Lung (tissue), 12 donors: ENCODE measurements around the gene CCDC57. TPM values are rescaled to one million over a fixed set of nuclear protein-coding genes. Genes with fewer than 3 reads are reported as not detected.

Source experiments
- ATAC-seq: fragments of 200-7000 bp; cut with Tn5 transposase; one replicate; pipeline ENCODE4 v1.9.1; 2020; ENCODE audit warnings: moderate number of reproducible peaks; ENCODE audit not compliant: insufficient read depth, low FRiP score
- DNase-seq, 3 donors: peaks; one replicate each; pipeline ENCODE4 v3.0.0-alpha.2; 2013 to 2017
- H3K27ac ChIP-seq, 2 donors: one replicate each; pipeline ENCODE4 v1.5.1; 2013; ENCODE audit warnings: mild to moderate bottlenecking in 2 of 2, moderate library complexity in 2 of 2, control low read depth in 1 of 2, inconsistent platforms in 1 of 2, low read depth in 1 of 2, low read length in 1 of 2
- H3K27me3 ChIP-seq, 3 donors: one replicate each; pipeline ENCODE4 v1.5.1; 2013; ENCODE audit warnings: low read length in 2 of 3; ENCODE audit not compliant: control insufficient read depth in 3 of 3, insufficient read depth in 3 of 3
- H3K36me3 ChIP-seq, 4 donors: one replicate each; pipeline ENCODE4 v1.5.1; 2013; ENCODE audit warnings: low read length in 4 of 4, mild to moderate bottlenecking in 1 of 4, moderate library complexity in 1 of 4; ENCODE audit not compliant: control insufficient read depth in 4 of 4, insufficient read depth in 4 of 4
- H3K4me1 ChIP-seq, 5 donors: one replicate each; pipeline ENCODE4 v1.5.1; 2013; ENCODE audit warnings: low read length in 5 of 5, mild to moderate bottlenecking in 2 of 5, moderate library complexity in 1 of 5; ENCODE audit not compliant: control insufficient read depth in 5 of 5, insufficient read depth in 5 of 5
- H3K4me3 ChIP-seq: one replicate; pipeline ENCODE4 v1.5.1; 2013; ENCODE audit warnings: mild to moderate bottlenecking, control low read depth, moderate library complexity
- H3K9ac ChIP-seq, 2 donors: one replicate each; pipeline ENCODE4 v1.5.1; 2013; ENCODE audit warnings: low read length in 2 of 2, control low read depth in 1 of 2; ENCODE audit not compliant: insufficient read depth in 1 of 2
- H3K9me3 ChIP-seq, 4 donors: one replicate each; pipeline ENCODE4 v1.5.1; 2013; ENCODE audit warnings: low read length in 3 of 4, mild to moderate bottlenecking in 1 of 4, moderate library complexity in 1 of 4; ENCODE audit not compliant: control insufficient read depth in 4 of 4, insufficient read depth in 3 of 4
- CTCF ChIP-seq: IDR thresholded peaks from 2 replicates; pipeline ENCODE4 v1.5.1; 2012; ENCODE audit warnings: mild to moderate bottlenecking; ENCODE audit errors: control extremely low read depth, extremely low read depth
- WGBS, 2 donors: extraction: QIAGEN DNeasy Blood & Tissue Kit; methylation state at CpG; one replicate each; pipeline ENCODE4 v1.1.7; 2013; 5-methylcytosine and 5-hydroxymethylcytosine counted together
- polyA plus RNA-seq, 2 donors: library from polyadenylated mRNA; stranded (reverse); fragments of 200-250 nt; gene quantifications; one replicate each; pipeline ENCODE4 v1.2.1, GENCODE V29; 2013
- total RNA-seq, 2 donors: library from RNA; depleted of rRNA in 1 of 2; stranded (reverse); fragments of >200 nt in 1 of 2; gene quantifications; one replicate each; pipeline ENCODE4 v1.2.1, GENCODE V29; 2014 to 2021
- donor health status: control.
- donor health status: control.
- donor health status: Bipolar disorder and iron deficiency.
- donor health status: healthy.
- donor health status: DM: yes; HTN: yes; CAD: no.

Gene CCDC57
- total and polyA plus RNA-seq, 4 donors = 33.2 to 128 (median 74.9) TPM

DNA sequence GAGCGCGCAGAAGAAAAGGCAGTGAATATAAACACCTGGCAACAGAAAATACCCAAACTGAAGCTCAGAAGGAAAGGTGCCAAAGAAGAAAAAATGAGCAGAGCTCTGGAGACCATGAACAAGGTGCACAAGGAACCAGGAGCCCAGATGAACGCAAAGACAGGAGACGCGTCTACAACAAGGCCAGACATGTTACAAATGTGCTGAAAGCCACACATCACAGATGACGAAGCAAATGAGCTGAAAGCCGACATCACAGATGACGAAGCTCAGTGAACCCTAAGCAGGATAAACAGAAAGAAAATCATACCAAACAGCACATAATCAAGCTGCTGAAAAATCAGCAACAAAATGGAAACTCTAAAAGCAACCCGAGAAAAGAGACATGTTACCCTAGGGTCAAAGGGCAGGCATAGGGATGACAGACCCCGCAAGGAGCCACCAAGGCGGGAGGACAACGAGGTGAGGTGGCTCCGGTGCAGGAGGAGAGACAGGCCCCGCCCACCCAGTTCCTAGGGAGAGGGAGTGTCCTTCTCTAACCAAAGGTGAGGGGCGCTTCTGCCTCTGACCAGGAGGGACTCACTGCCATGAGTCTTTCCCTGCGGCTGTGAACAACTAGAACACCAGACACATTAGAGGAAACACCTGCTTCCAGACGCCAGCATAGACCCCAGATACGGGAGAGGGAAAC lies 39.1 kb downstream of the CCDC57 start:
- Histone ChIP-seq H3K4me3 (no peak overlapping the region), H3K9ac (no peak overlapping the region), H3K4me1 (no peaks in the 10 kb centered on the region), H3K9me3 (no peaks in the 10 kb centered on the region), H3K27me3 (no peaks in the 10 kb centered on the region), H3K36me3 (peaks cover 5 to 24% (median 21%) of the 10 kb centered on the region in 4 donors), H3K27ac (no peak overlapping the region)
- TF ChIP-seq CTCF = no peak
- WGBS, 2 donors = 87 to 88% methylated on average over 18 of the region's 18 CpGs
- no peak for ATAC-seq
- no peak for DNase-seq

GRCh38 chr17:82172486-82173160 lies 40.0 kb downstream of the CCDC57 start:
- DNase-seq = no peak
- Histone ChIP-seq H3K4me1 (no peaks in the 10 kb centered on the region), H3K9me3 (no peaks in the 10 kb centered on the region), H3K27ac (no peak overlapping the region), H3K9ac (no peak overlapping the region), H3K36me3 (peaks cover 5 to 21% (median 19%) of the 10 kb centered on the region in 4 donors), H3K27me3 (no peaks in the 10 kb centered on the region), H3K4me3 (no peak overlapping the region)
- 88 to 94% methylated on average over 18 of the region's 18 CpGs for WGBS, 2 donors
- no peak for TF ChIP-seq CTCF
- ATAC-seq = no peak

DNA sequence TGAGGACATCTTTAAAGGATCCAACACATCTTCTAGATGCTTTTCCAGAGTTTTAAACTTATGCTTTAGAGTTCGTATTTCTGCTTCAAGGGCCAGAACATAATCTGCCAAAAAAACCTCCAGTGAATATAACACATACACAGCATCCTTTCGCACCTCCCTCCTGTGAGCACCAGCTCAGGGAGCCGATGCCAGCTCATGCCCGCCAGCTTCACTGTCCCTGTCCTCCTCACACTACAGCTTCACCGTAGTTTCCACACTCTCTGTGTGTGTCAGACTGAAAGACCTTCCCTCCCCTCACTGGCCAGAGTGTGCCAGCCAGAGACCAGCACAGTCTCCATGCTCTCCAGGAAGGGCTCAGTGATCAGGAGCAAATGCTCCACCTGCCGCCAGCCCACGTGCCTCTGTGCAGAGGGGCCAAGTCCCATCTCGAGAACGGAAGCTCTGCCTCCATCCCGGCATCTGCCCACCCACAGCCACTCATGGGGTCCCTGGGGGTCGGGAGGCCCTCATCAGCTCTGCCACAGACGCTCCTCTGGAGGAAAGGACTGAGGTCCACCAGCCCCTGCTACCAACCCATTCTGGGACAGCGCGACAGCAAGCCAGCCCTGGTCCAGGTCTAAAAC lies 40.8 kb downstream of the CCDC57 start:
- no peak for DNase-seq
- H3K36me3 ChIP-seq = peaks cover 5 to 21% (median 18%) of the 10 kb centered on the region in 4 donors

More for the DNA sequence above, 40.8 kb downstream of the CCDC57 start:
- TF ChIP-seq CTCF = no peak
- Histone ChIP-seq H3K9ac (no peak overlapping the region), H3K9me3 (no peaks in the 10 kb centered on the region), H3K4me1 (no peaks in the 10 kb centered on the region), H3K27me3 (no peaks in the 10 kb centered on the region), H3K27ac (no peak overlapping the region), H3K4me3 (no peak overlapping the region)
- no peak for ATAC-seq
- 94 to 99% methylated on average over 14 of the region's 14 CpGs for WGBS, 2 donors
